ENCODE measurements around the gene POC1A.

The POC1A gene

GRCh38 chr3:52073490-52073889 lies 80.7 kb downstream of the POC1A start:
- ChIA-PET POLR2A (no interaction called here), CTCF (no interaction called here)
- no peak overlapping the region for H3K4me3 ChIP-seq (ENCODE audit: low read depth, low read length)
- peaks cover 0 to 32% of the 10 kb centered on the region in 2 experiments; a peak in 1 of 3 replicates for H3K36me3 ChIP-seq (ENCODE audit: control insufficient read depth in 2 of 2, insufficient read depth in 1 of 2, low read length in 2 of 2)
- no peaks in the 10 kb centered on the region for H3K4me1 ChIP-seq (ENCODE audit: control insufficient read depth, insufficient read depth, low read length)
- TF ChIP-seq ZNF2 (tag by site-specific recombination; IDR thresholded peaks at IDR 0.05) (no peak), ZBTB7A (tag by site-specific recombination; IDR thresholded peaks at IDR 0.05; ENCODE audit: low read depth) (no peak), ZNF354C (tag by site-specific recombination; IDR thresholded peaks at IDR 0.05; ENCODE audit: borderline replicate concordance, low read depth) (no peak), ZSCAN4 (tag by site-specific recombination; IDR thresholded peaks at IDR 0.05) (no peak)
- no peaks in the 10 kb centered on the region for H3K9me3 ChIP-seq (ENCODE audit: control insufficient read depth, insufficient read depth, low read depth, low read length)
- no peak overlapping the region for H3K27ac ChIP-seq (ENCODE audit: extremely low read depth, low read depth, low read length)

GRCh38 chr3:52072471-52072870 lies 81.8 kb downstream of the POC1A start:
- Histone ChIP-seq H3K4me1 (ENCODE audit: control insufficient read depth, insufficient read depth, low read length) (no peaks in the 10 kb centered on the region), H3K27ac (ENCODE audit: extremely low read depth, low read depth, low read length) (no peak overlapping the region), H3K4me3 (ENCODE audit: low read depth, low read length) (no peak overlapping the region), H3K9me3 (ENCODE audit: control insufficient read depth, insufficient read depth, low read depth, low read length) (no peaks in the 10 kb centered on the region), H3K36me3 (ENCODE audit: control insufficient read depth in 2 of 2, insufficient read depth in 1 of 2, low read length in 2 of 2) (peaks cover 0 to 32% of the 10 kb centered on the region in 2 experiments; a peak in 1 of 3 replicates)
- TF ChIP-seq ZNF837 (tag by site-specific recombination; IDR thresholded peaks at IDR 0.05) = no peak
- TF ChIP-seq ZFP3 (tag by site-specific recombination; IDR thresholded peaks at IDR 0.05; ENCODE audit: low read depth) = no peak
- no peak for TF ChIP-seq ZNF473 (tag by site-specific recombination; IDR thresholded peaks at IDR 0.05)
- TF ChIP-seq PRDM1 (tag by site-specific recombination; IDR thresholded peaks at IDR 0.05) = no peak
- TF ChIP-seq, protein P1, sequence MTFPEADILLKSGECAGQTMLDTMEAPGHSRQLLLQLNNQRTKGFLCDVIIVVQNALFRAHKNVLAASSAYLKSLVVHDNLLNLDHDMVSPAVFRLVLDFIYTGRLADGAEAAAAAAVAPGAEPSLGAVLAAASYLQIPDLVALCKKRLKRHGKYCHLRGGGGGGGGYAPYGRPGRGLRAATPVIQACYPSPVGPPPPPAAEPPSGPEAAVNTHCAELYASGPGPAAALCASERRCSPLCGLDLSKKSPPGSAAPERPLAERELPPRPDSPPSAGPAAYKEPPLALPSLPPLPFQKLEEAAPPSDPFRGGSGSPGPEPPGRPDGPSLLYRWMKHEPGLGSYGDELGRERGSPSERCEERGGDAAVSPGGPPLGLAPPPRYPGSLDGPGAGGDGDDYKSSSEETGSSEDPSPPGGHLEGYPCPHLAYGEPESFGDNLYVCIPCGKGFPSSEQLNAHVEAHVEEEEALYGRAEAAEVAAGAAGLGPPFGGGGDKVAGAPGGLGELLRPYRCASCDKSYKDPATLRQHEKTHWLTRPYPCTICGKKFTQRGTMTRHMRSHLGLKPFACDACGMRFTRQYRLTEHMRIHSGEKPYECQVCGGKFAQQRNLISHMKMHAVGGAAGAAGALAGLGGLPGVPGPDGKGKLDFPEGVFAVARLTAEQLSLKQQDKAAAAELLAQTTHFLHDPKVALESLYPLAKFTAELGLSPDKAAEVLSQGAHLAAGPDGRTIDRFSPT (tag by site-specific recombination; IDR thresholded peaks at IDR 0.05) = no peak
- TF ChIP-seq ZNF677 (tag by site-specific recombination; IDR thresholded peaks at IDR 0.05) = no peak
- TF ChIP-seq, protein P2, sequence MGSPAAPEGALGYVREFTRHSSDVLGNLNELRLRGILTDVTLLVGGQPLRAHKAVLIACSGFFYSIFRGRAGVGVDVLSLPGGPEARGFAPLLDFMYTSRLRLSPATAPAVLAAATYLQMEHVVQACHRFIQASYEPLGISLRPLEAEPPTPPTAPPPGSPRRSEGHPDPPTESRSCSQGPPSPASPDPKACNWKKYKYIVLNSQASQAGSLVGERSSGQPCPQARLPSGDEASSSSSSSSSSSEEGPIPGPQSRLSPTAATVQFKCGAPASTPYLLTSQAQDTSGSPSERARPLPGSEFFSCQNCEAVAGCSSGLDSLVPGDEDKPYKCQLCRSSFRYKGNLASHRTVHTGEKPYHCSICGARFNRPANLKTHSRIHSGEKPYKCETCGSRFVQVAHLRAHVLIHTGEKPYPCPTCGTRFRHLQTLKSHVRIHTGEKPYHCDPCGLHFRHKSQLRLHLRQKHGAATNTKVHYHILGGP (tag by site-specific recombination; IDR thresholded peaks at IDR 0.05) = no peak
- TF ChIP-seq ZNF76 (tag by site-specific recombination; IDR thresholded peaks at IDR 0.05; ENCODE audit: borderline replicate concordance, low read depth) = no peak
- TF ChIP-seq ZNF26 (tag by site-specific recombination; IDR thresholded peaks at IDR 0.05) = no peak
- TF ChIP-seq ZNF629 (tag by site-specific recombination; IDR thresholded peaks at IDR 0.05) = no peak
- no peak for TF ChIP-seq ZBTB21 (tag by site-specific recombination; IDR thresholded peaks at IDR 0.05)
- TF ChIP-seq ZNF558 (tag by site-specific recombination; IDR thresholded peaks at IDR 0.05) = no peak
- TF ChIP-seq ZBTB1 (tag by site-specific recombination; IDR thresholded peaks at IDR 0.05) = no peak
- TF ChIP-seq ZNF580 (tag by site-specific recombination; IDR thresholded peaks at IDR 0.05) = no peak
- no peak for TF ChIP-seq SP3 (tag by site-specific recombination; IDR thresholded peaks at IDR 0.05)
- TF ChIP-seq TCF7L2 (IDR thresholded peaks at IDR 0.05; ENCODE audit: borderline replicate concordance, low read depth, low read length) = no peak
- TF ChIP-seq ZNF184 (tag by site-specific recombination; IDR thresholded peaks at IDR 0.05) = no peak
- CTCF ChIA-PET = no interaction called here
- POLR2A ChIA-PET = no interaction called here

Data from HEK293 (cell line).